HepG2 (cell line): Measurements from ENCODE around the gene LHFPL6. TPM values are rescaled to one million over a fixed set of nuclear protein-coding genes. Genes with fewer than 3 reads are reported as not detected.

Experiments used
- ATAC-seq: fragments of 200-7000 bp; cut with Tn5 transposase; 3 replicates; pipeline ENCODE4 v1.9.1; 2020; ENCODE audit warnings: mild to moderate bottlenecking, moderate library complexity
- BruUV-seq: library from RNA; stranded (reverse); fragments of 400-500 nt; replicated peaks from 2 replicates; lab custom pipeline; 2021; lab: Mats Ljungman, UMichigan
- CTCF ChIA-PET: fragments of 300-600 bp; formaldehyde crosslinking; extraction: SDS; loops from one replicate; lab custom pipeline; 2021; ENCODE audit warnings: low total read pairs, inconsistent platforms, low intra/inter-chr PET ratio; lab: Yijun Ruan, JAX
- POLR2A ChIA-PET: fragments of 350-600 bp; sonication (Branson Sonifier 250); formaldehyde crosslinking; loops from one replicate; lab custom pipeline; 2020; ENCODE audit warnings: antibody characterized with exemption, inconsistent platforms; lab: Yijun Ruan, JAX
- DNase-seq: peaks from one replicate; pipeline ENCODE4 v3.0.0-alpha.2; 2015; ENCODE audit warnings: low spot score
- FAIRE-seq: peaks from 3 replicates; lab custom pipeline; 2011; peaks lifted over from hg19 to GRCh38; lab: Jason Lieb, UNC
- H2AFZ ChIP-seq: one replicate; pipeline ENCODE4 v1.6.1; 2011; ENCODE audit warnings: low read length, inconsistent platforms
- H3K27ac ChIP-seq: fragments of 300-600 bp; 3 replicates; pipeline ENCODE4 v1.8.0; 2011; ENCODE audit warnings: mixed run types, mild to moderate bottlenecking, mixed read lengths, low read length, inconsistent platforms; ENCODE audit not compliant: insufficient read depth; ENCODE audit errors: extremely low read length
- H3K27me3 ChIP-seq, 2 experiments: fragments of 200-600 bp in 1 of 2; 2 replicates in 1 of 2; 3 replicates in 1 of 2; pipeline versions ENCODE4 v1.6.0 to v1.8.0; 2011; ENCODE audit warnings: low read length in 2 of 2, mild to moderate bottlenecking in 2 of 2, moderate library complexity in 2 of 2, inconsistent platforms in 1 of 2; ENCODE audit not compliant: insufficient read depth in 2 of 2, control insufficient read depth in 1 of 2
- H3K36me3 ChIP-seq, 2 experiments: fragments of 200-600 bp in 1 of 2; replicated peaks in 1 of 2; 2 replicates in 1 of 2; 3 replicates in 1 of 2; pipeline versions ENCODE4 v1.5.1 to v1.8.0; 2011; ENCODE audit warnings: low read length in 2 of 2, inconsistent platforms in 1 of 2; ENCODE audit not compliant: insufficient read depth in 2 of 2, control insufficient read depth in 1 of 2
- H3K4me1 ChIP-seq: 2 replicates; pipeline ENCODE4 v1.5.1; 2012; ENCODE audit warnings: low read length, inconsistent platforms; ENCODE audit not compliant: insufficient read depth
- H3K4me2 ChIP-seq: 2 replicates; pipeline ENCODE4 v1.6.0; 2011; ENCODE audit warnings: low read depth, low read length, inconsistent platforms
- H3K4me3 ChIP-seq, 3 experiments: fragments of 200-600 bp in 1 of 3; sonication (generic), shearing (Covaris generic) in 1 of 3; replicated peaks in 1 of 3; 2 replicates each; pipeline ENCODE4 v1.5.1; 2011 to 2016; ENCODE audit warnings: low read length in 3 of 3, inconsistent platforms in 2 of 3, low read depth in 2 of 3, mild to moderate bottlenecking in 2 of 3, control low read depth in 1 of 3, mixed read lengths in 1 of 3; ENCODE audit not compliant: insufficient read depth in 1 of 3
- H3K79me2 ChIP-seq: one replicate; pipeline ENCODE4 v1.6.1; 2011; ENCODE audit warnings: low read length, inconsistent platforms; ENCODE audit not compliant: insufficient read depth
- H3K9ac ChIP-seq: 2 replicates; pipeline ENCODE4 v1.6.0; 2011; ENCODE audit warnings: mild to moderate bottlenecking, low read depth, low read length, inconsistent platforms; ENCODE audit not compliant: insufficient read depth
- H3K9me3 ChIP-seq: 2 replicates; pipeline ENCODE4 v1.5.1; 2012; ENCODE audit warnings: mild to moderate bottlenecking, low read length
- H4K20me1 ChIP-seq: 2 replicates; pipeline ENCODE4 v1.6.0; 2011; ENCODE audit warnings: inconsistent platforms, mild to moderate bottlenecking, low read length, moderate library complexity; ENCODE audit not compliant: insufficient read depth
- ARHGAP35 ChIP-seq: sonication (generic); formaldehyde crosslinking; IDR thresholded peaks from 2 replicates; pipeline ENCODE4 v1.9.0; 2022; ENCODE audit warnings: mild to moderate bottlenecking, inconsistent platforms, moderate library complexity, missing genetic modification reagents, borderline replicate concordance
- KLF13 ChIP-seq: sonication (generic); formaldehyde crosslinking; IDR thresholded peaks from 2 replicates; pipeline ENCODE4 v1.4.0; 2020; ENCODE audit warnings: mild to moderate bottlenecking, missing genetic modification reagents
- MXD1 ChIP-seq: sonication (generic); formaldehyde crosslinking; IDR thresholded peaks from 2 replicates; pipeline ENCODE4 v1.4.0; 2020; ENCODE audit warnings: mild to moderate bottlenecking, missing genetic modification reagents
- MZF1 ChIP-seq: sonication (generic); formaldehyde crosslinking; IDR thresholded peaks from 2 replicates; pipeline ENCODE4 v1.8.1; 2023; ENCODE audit warnings: mild to moderate bottlenecking, missing genetic modification reagents, borderline replicate concordance
- PRPF4 ChIP-seq: fragments of 200-400 bp; formaldehyde crosslinking; IDR thresholded peaks from 2 replicates; pipeline ENCODE4 v1.6.1; 2016; ENCODE audit warnings: low read length, low read depth; ENCODE audit not compliant: poor library complexity, severe bottlenecking
- REPIN1 ChIP-seq: sonication (generic); formaldehyde crosslinking; IDR thresholded peaks from 2 replicates; pipeline ENCODE4 v1.8.0; 2022; ENCODE audit warnings: missing genetic modification reagents, low read depth, mild to moderate bottlenecking, borderline replicate concordance
- SAP130 ChIP-seq: IDR thresholded peaks from 2 replicates; pipeline ENCODE4 v1.6.1; 2016; ENCODE audit warnings: low read depth
- SMYD3 ChIP-seq: sonication (generic); formaldehyde crosslinking; IDR thresholded peaks from 2 replicates; pipeline ENCODE4 v1.8.1; 2023; ENCODE audit warnings: mild to moderate bottlenecking, missing genetic modification reagents
- ZBTB1 ChIP-seq: sonication (generic); formaldehyde crosslinking; IDR thresholded peaks from 2 replicates; pipeline ENCODE4 v1.4.0; 2020; ENCODE audit warnings: missing genetic modification reagents, borderline replicate concordance
- ZNF33B ChIP-seq: sonication (generic); formaldehyde crosslinking; IDR thresholded peaks from 2 replicates; pipeline ENCODE4 v1.5.1; 2020; ENCODE audit warnings: mild to moderate bottlenecking, missing genetic modification reagents
- ZNF430 ChIP-seq: sonication (generic); formaldehyde crosslinking; IDR thresholded peaks from 2 replicates; pipeline ENCODE4 v1.9.0; 2021; ENCODE audit warnings: mild to moderate bottlenecking, missing genetic modification reagents
- whole genome bisulfite sequencing: methylation state at CpG from one replicate; pipeline ENCODE4 v1.1.6; 2017; ENCODE audit warnings: low lambda C conversion rate; 5-methylcytosine and 5-hydroxymethylcytosine counted together
- in situ Hi-C: cut with HindIII; loops from 2 replicates; pipeline ENCODE4 v1.10.0; 2017; ENCODE audit warnings: low pct_unique_long_range_greater_than_20kb; ENCODE audit not compliant: extremely low pct_ligation_motif_present
- intact Hi-C: fragments of 100-400 bp; cut with micrococcal nuclease; formaldehyde crosslinking; loops from one replicate; pipeline ENCODE4 v1.10.0; 2022; ENCODE audit not compliant: unreplicated experiment
- polyA plus RNA-seq, 8 experiments: library from polyadenylated mRNA; depleted of rRNA in 3 of 8; stranded (reverse) in 7 of 8; unstranded in 1 of 8; fragments of >200 nt; fragmentation: Illumina TruSeq in 4 of 8; extraction: Trizol in 4 of 8; gene quantifications; 2 replicates each; pipeline versions ENCODE4 v1.2.1 to v1.2.3, GENCODE V29; 2011 to 2016; ENCODE audit warnings: low read depth in 4 of 8, missing spikeins in 1 of 8, mixed read lengths in 1 of 8; ENCODE audit not compliant: insufficient read depth in 1 of 8
- total RNA-seq, 5 experiments: library from RNA; depleted of rRNA; stranded (reverse); fragments of >200 nt; fragmentation: Illumina TruSeq; extraction: Trizol; gene quantifications; 2 replicates each; pipeline ENCODE4 v1.2.3, GENCODE V29; 2016; ENCODE audit warnings: low read depth in 1 of 5
- TF ChIP-seq, protein P1 (sequence below): sonication (generic); formaldehyde crosslinking; IDR thresholded peaks from 2 replicates; pipeline ENCODE4 v1.4.0; 2020; ENCODE audit warnings: missing genetic modification reagents
- TF ChIP-seq, protein P2 (sequence below): fragments of 450-650 bp; IDR thresholded peaks from 2 replicates; pipeline ENCODE4 v1.6.1; 2017; ENCODE audit warnings: mild to moderate bottlenecking

Gene LHFPL6
- total and polyA plus RNA-seq, 2 of the 13 experiments (the other 11 are each of a cell fraction or from before 2014, with no cell fraction given), result not detected

- intact Hi-C loops, result no loop called here
- DNase-seq (no peak), ATAC-seq (no peak), FAIRE-seq (no peak)
- Histone ChIP-seq H3K27me3 (no peaks in the 10 kb centered on the region), H3K9ac (no peak overlapping the region), H4K20me1 (no peaks in the 10 kb centered on the region), H3K79me2 (no peaks in the 10 kb centered on the region), H3K36me3 (no peaks in the 10 kb centered on the region), H3K27ac (no peak overlapping the region), H3K4me3 (no peak overlapping the region)
- WGBS, result 9% methylated on average over 2 of the region's 2 CpGs
- BruUV-seq, result no TSS peak
- in situ Hi-C loops, result no loop called here
- CTCF ChIA-PET, result no interaction called here
- TF ChIP-seq ARHGAP35, result no peak
- TF ChIP-seq, all 625 proteins: peak for 0
- POLR2A ChIA-PET, result no interaction called here
- no peaks in the 10 kb centered on the region for H3K4me1 ChIP-seq
- no peak overlapping the region for H2AFZ ChIP-seq
- H3K9me3 ChIP-seq, result no peaks in the 10 kb centered on the region
- H3K4me2 ChIP-seq, result no peak overlapping the region
These were observed 25.8 kb downstream of the LHFPL6 start for GRCh38 chr13:39577203-39577602.

- ATAC-seq (no peak), FAIRE-seq (no peak), DNase-seq (no peak)
- H2AFZ ChIP-seq, result no peak overlapping the region
- ChIA-PET CTCF (no interaction called here), POLR2A (no interaction called here)
- no peaks in the 10 kb centered on the region for H3K4me1 ChIP-seq
- H3K27me3 ChIP-seq, result no peaks in the 10 kb centered on the region
- no peaks in the 10 kb centered on the region for H3K36me3 ChIP-seq
- 25% methylated on average over 7 of the region's 11 CpGs for WGBS
- no TSS peak for BruUV-seq
- no peaks in the 10 kb centered on the region for H4K20me1 ChIP-seq
- H3K27ac ChIP-seq, result no peak overlapping the region
- intact Hi-C loops, result no loop called here
- H3K9ac ChIP-seq, result no peak overlapping the region
- no peaks in the 10 kb centered on the region for H3K9me3 ChIP-seq
- in situ Hi-C loops, result no loop called here
- H3K4me2 ChIP-seq, result no peak overlapping the region
- H3K4me3 ChIP-seq, result no peak overlapping the region
- no peaks in the 10 kb centered on the region for H3K79me2 ChIP-seq
- TF ChIP-seq PRPF4 (no peak), MXD1 (CRISPR knock-in tag) (no peak), SAP130 (CRISPR knock-in tag) (no peak), ZNF430 (CRISPR knock-in tag) (no peak), ZBTB1 (no peak), ZNF33B (CRISPR knock-in tag) (no peak), SMYD3 (CRISPR knock-in tag) (no peak), KLF13 (no peak), MZF1 (CRISPR knock-in tag) (no peak), REPIN1 (no peak)
- TF ChIP-seq, protein P1, sequence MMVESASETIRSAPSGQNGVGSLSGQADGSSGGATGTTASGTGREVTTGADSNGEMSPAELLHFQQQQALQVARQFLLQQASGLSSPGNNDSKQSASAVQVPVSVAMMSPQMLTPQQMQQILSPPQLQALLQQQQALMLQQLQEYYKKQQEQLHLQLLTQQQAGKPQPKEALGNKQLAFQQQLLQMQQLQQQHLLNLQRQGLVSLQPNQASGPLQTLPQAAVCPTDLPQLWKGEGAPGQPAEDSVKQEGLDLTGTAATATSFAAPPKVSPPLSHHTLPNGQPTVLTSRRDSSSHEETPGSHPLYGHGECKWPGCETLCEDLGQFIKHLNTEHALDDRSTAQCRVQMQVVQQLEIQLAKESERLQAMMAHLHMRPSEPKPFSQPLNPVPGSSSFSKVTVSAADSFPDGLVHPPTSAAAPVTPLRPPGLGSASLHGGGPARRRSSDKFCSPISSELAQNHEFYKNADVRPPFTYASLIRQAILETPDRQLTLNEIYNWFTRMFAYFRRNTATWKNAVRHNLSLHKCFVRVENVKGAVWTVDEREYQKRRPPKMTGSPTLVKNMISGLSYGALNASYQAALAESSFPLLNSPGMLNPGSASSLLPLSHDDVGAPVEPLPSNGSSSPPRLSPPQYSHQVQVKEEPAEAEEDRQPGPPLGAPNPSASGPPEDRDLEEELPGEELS, result no peak
- TF ChIP-seq, protein P2, sequence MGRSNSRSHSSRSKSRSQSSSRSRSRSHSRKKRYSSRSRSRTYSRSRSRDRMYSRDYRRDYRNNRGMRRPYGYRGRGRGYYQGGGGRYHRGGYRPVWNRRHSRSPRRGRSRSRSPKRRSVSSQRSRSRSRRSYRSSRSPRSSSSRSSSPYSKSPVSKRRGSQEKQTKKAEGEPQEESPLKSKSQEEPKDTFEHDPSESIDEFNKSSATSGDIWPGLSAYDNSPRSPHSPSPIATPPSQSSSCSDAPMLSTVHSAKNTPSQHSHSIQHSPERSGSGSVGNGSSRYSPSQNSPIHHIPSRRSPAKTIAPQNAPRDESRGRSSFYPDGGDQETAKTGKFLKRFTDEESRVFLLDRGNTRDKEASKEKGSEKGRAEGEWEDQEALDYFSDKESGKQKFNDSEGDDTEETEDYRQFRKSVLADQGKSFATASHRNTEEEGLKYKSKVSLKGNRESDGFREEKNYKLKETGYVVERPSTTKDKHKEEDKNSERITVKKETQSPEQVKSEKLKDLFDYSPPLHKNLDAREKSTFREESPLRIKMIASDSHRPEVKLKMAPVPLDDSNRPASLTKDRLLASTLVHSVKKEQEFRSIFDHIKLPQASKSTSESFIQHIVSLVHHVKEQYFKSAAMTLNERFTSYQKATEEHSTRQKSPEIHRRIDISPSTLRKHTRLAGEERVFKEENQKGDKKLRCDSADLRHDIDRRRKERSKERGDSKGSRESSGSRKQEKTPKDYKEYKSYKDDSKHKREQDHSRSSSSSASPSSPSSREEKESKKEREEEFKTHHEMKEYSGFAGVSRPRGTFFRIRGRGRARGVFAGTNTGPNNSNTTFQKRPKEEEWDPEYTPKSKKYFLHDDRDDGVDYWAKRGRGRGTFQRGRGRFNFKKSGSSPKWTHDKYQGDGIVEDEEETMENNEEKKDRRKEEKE, result no peak
These were observed 27.3 kb downstream of the LHFPL6 start for GRCh38 chr13:39575641-39576238.
